ENCODE results near the gene PRR12. TPM values are rescaled to one million over a fixed set of nuclear protein-coding genes. Genes with fewer than 3 reads are reported as not detected.

PRR12 gene
- total RNA-seq, 1 donor: 3.7 TPM

- no peak for DNase-seq (ENCODE audit: low read depth)
- TF ChIP-seq CTCF (IDR thresholded peaks at IDR 0.05; ENCODE audit: insufficient read depth, low read length): no peak
- H3K4me3 ChIP-seq (ENCODE audit: low read depth, low read length): no peak overlapping the region
Observed at GRCh38 chr19:49658139-49658517, 67.1 kb downstream of the PRR12 start.

- DNase-seq (ENCODE audit: low read depth): no peak
- H3K4me3 ChIP-seq (ENCODE audit: low read depth, low read length): no peak overlapping the region
- no peak for TF ChIP-seq CTCF (IDR thresholded peaks at IDR 0.05; ENCODE audit: insufficient read depth, low read length)
Observed at GRCh38 chr19:49658566-49659442, 67.8 kb downstream of the PRR12 start.

GRCh38 chr19:49660338-49660961 is 69.5 kb downstream of the PRR12 start:
- no peak for DNase-seq (ENCODE audit: low read depth)
- H3K4me3 ChIP-seq (ENCODE audit: low read depth, low read length): no peak overlapping the region
- TF ChIP-seq CTCF (IDR thresholded peaks at IDR 0.05; ENCODE audit: insufficient read depth, low read length): no peak

- no peak for TF ChIP-seq CTCF (IDR thresholded peaks at IDR 0.05; ENCODE audit: insufficient read depth, low read length)
- H3K4me3 ChIP-seq (ENCODE audit: low read depth, low read length): no peak overlapping the region
- no peak for DNase-seq (ENCODE audit: low read depth)
Observed at GRCh38 chr19:49662011-49662410, 71.0 kb downstream of the PRR12 start.

- no peak overlapping the region for H3K4me3 ChIP-seq (ENCODE audit: low read depth, low read length)
- TF ChIP-seq CTCF (IDR thresholded peaks at IDR 0.05; ENCODE audit: insufficient read depth, low read length): no peak
- no peak for DNase-seq (ENCODE audit: low read depth)
Observed at GRCh38 chr19:49663224-49663623, 72.2 kb downstream of the PRR12 start.

GRCh38 chr19:49664171-49665035 is 73.4 kb downstream of the PRR12 start:
- TF ChIP-seq CTCF (IDR thresholded peaks at IDR 0.05; ENCODE audit: insufficient read depth, low read length): peak; percentile 36
- DNase-seq (ENCODE audit: low read depth): peak; percentile 65
- H3K4me3 ChIP-seq (ENCODE audit: low read depth, low read length): peak overlapping the region; percentile 98

Measured in fibroblast of the aortic adventitia (primary cell).